Inflammatory macrophage treated with lipopolysaccharide for 4 hours (primary cell): Measurements from ENCODE around the gene ZRANB1.
"Not testable (repeated sequence)": the region's sequence is repeated elsewhere in the genome, so short reads cannot be mapped to it uniquely, and the experiment has no call there.

Experiments used
- DNase-seq: peaks from one replicate; pipeline ENCODE4 v3.0.0-alpha.2; 2020

The ZRANB1 gene

DNA sequence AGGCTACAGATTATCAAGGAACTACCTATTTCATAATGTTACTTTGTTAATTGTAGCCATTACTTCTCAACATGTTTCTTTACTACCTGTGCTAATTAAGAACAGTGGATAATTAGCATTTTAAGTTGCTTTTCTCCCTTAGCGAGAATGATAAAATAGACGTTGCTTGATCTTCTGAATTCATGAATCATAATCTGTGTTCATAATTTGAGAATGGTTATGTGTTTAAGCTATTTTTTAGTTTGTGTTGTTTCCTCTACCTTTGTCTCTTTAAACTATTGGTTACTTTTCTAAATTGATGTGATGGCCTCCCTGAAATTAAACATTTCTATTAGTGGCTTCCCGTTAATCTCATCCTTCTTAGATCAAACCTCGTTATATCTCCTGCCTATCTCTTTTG, at the start of gene ZRANB1:
Gene ZRANB1, plus strand, starts transcription at position 301 of the 400 bp plus-strand sequence. CDS start 371 bp downstream, outside the sequence.
- no peak for DNase-seq

GRCh38 chr10:124892905-124893304, 49.0 kb upstream of the ZRANB1 start:
- no peak for DNase-seq

DNA sequence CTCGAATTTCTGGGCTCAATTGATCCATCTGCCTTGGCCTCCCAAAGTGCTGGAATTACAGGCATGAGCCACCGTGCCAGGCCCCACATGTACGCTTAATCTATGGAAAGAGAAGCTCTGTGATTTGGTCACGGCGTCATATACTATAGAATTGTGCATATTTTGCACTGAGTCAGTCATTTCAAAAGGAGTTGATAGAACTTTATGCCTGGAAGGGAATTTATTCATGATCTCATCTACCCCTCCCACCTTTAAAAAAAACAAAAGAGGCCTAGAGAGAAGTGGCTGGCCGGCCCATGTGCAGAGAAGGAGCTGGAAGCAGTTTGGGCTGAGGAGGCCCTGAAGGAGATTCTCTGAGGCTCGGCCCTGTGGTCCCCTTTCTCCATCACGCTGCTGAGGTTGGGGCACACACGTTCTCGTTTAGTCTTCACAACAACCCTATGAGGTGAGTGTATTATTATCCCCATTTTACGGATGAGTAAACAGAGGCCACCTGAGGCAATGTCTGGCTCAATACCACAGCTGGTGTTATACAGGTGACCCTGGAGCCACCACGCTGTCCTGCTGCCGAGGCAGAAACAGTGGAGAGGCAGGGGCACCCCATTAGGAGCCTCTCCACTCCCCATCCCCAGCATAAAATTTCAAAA, 47.2 kb upstream of the ZRANB1 start:
- no peak for DNase-seq

DNA sequence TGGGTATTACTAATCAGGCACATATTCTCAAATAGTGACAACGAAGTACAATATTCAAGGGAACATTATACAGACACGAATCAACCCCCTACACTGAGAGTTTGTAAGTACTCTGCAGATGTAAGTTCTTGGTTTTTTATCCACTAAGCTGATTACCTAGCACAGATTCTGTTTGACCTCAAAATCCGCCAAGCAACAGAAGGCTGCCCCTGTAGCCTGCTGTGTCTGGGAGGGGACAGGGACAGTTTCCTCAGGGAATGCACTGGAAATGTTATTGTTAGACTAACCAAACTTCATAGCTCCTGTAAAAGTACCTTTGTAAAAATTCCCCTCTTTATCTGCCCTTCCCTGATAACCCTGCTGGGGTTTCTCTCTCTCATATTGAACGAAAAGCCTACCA, 45.2 kb upstream of the ZRANB1 start:
- DNase-seq: no peak

GRCh38 chr10:124898471-124898870, 43.5 kb upstream of the ZRANB1 start:
- no peak for DNase-seq

- DNase-seq: no peak
Observed at GRCh38 chr10:124899151-124899550, 42.8 kb upstream of the ZRANB1 start.

DNA sequence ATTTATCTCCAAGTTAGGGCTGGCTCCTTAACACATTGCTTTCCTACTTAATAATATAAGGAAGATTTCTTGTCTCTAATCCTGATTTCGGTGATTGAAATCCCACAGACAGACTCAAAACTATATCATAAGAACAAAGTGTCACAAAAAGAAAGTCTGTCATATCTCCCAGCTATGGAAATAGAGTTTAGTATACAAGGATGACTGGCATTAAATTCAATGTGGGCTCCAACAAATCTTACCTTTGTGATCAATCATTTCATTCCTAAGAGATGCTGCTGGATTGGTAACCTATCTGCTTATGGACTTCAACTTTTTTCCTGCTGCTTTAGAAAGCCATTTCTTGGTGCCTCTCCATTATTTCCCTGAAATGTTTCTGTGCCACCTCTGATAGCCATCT, 39.5 kb upstream of the ZRANB1 start:
- no peak for DNase-seq

GRCh38 chr10:124903111-124903510, 38.8 kb upstream of the ZRANB1 start:
- no peak for DNase-seq

DNA sequence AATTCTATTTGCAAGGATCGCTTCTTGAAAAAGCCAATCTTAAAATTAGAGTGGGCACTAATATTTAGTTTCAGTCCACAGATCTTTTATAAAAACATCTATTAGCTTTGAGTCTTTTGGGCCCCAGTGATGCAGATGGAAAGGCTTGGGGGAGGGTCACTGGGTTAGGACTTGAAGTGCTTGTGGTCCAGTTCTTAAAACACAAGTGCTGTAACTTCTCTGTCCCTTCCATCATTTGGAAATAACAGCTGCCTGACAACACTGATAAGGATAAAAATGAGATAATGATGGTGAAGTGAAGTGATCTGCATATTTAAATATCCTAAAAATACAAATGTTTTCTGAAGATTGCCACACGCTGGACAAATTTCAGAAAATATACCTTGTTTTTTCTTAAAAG, 37.1 kb upstream of the ZRANB1 start:
- DNase-seq: no peak

- no peak for DNase-seq
Observed at GRCh38 chr10:124906551-124907001, 35.3 kb upstream of the ZRANB1 start.

- DNase-seq: no peak
Observed at GRCh38 chr10:124909563-124909962, 32.4 kb upstream of the ZRANB1 start.

DNA sequence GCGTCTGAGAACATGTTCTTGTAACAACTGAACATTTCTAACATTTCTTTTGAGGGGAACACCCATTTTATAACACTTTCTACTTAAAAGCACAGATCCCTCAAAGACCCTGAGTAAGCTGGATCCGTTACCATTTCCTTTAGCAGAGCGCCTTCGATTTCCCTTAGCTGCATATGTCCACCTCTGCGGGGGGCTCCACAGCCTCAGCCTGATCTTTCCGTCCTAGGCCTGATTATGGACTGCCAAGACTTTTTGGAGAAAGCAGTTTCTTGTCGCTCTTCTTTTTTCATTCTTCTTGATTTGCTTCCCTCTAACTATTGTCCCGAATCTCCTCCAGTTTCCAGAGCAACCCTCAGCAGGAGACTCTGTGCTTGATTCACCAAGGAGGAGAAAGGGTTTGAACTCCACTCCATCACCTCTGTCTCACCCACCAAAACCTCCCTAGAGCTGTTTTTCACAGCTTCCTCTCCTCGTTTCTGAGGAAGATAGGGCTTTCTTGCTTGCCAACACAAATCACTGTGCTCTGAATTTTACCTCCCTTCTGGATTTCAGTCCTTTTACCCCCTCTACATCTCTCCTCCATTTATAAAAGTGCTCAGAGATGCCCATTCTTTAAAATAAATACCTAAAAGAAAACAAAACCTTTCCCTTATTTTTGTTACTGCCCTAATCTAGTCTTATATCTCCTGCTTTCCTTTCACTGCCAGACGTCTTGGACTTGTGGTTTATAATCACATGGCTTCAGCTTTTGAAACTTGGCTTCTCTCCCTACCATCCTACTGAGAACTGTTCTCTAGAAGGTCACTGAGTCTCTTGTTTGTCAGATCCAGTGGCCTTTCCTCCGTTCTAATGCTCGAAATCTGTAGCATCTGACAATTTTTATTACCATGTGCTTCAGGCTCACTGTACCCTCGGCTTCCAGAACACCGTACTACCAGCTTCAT, 30.5 kb upstream of the ZRANB1 start:
- peak; percentile 57 for DNase-seq

DNA sequence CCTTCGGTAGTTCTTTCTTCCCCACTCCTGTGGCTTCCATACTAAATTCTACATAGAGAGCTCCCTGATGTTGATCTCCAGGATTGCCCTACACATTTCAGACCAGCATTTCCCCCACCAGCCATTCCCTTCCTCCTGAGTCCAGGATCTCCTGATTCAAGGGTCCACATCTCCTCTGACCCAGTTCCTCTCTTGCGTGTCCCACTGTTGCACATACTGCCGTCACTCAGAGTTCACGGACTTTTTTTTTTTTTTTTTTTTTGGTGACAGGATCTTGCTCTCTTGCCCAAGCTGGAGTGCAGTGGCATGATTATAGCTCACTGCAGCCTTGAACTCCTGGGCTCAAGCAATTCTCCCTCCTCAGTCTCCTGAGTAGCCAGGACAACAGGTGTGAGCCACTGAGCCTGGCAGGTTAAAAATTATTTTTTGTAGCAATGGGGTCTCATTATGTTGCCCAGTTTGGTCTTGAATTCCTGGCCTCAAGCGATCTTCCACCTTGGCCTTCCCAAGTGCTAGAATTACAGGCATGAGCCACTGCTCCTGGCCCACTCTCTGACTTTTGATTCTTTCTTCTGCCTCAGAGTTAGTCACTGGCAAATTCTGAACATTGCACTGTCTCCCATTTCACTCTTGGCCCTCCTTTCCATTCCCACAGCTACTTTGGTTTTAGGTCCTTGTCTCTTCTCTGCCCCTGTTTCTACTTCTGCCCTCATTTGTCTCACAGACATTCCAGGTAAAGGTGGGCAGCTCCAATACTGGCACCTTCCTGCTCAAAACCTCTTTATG, 29.6 kb upstream of the ZRANB1 start:
- DNase-seq: peak; percentile 76

DNA sequence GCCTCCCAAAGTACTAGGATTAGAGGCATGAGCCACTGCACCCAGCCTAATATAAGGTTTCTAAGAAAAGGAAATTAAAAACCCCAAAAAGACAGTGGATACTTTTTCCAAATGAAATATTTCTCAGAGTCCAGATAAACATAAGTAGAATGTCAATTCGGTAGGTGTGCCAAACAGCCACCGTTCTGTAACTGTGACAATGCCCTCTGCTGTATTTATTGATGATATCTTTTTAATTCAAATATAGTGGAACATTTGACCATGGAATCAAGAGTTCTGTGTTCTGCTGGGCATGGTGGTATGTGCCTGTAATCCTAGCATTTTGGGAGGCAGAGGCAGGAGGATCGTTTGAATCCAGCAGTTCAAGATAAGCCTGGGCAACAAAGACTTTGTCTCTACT, 28.8 kb upstream of the ZRANB1 start:
- DNase-seq: no peak

DNA sequence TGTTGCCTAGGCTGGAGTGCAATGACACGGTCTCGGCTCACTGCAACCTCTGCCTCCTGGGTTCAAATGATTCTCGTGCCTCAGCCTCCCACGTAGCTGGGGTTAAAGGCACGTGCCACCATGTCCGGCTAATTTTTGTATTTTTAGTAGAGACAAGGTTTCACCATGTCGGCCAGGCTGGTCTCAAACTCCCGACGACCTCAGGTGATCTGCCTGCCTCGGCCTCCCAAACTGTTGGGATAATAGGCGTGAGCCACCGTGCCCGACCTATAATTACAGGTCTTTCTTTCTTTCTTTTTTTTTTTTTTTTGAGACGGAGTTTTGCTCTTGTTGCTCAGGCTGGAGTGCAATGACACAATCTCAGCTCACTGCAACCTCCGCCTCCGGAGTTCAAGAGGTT, 27.5 kb upstream of the ZRANB1 start:
- DNase-seq: not testable (repeated sequence)

- DNase-seq: no peak
Observed at GRCh38 chr10:124916098-124916584, 25.8 kb upstream of the ZRANB1 start.

GRCh38 chr10:124916585-124917427, 25.1 kb upstream of the ZRANB1 start:
- peak; percentile 97 for DNase-seq

- DNase-seq: peak; percentile 26
Observed at GRCh38 chr10:124917428-124918190, 24.3 kb upstream of the ZRANB1 start.

GRCh38 chr10:124918191-124918830, 23.6 kb upstream of the ZRANB1 start:
- DNase-seq: no peak

DNA sequence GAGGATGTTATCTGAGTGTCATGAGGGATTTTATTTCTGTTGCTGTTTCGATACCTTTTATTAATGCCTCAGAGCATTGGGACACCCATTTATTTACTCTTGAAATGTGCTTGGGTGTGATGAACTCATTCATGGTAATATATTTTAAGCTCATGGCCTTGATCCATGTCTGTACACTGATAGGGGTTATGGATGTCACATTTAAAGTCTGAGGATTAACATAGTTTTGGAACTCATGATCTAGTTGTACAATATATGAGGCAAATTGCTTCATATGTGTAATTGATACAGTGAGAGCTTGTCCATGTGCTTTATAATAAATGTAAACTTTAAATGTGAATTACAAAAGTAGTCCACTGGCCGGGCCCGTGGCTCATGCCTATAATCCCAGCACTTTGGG, 23.0 kb upstream of the ZRANB1 start:
- no peak for DNase-seq

GRCh38 chr10:124921261-124921660, 20.7 kb upstream of the ZRANB1 start:
- DNase-seq: no peak
